Stimulated activated CD4-positive, alpha-beta T cell treated with anti-CD3 and anti-CD28 coated beads, Interleukin-1b, Interleukin-23, amount 100 ng/mL, for 4 hours (primary cell): ENCODE measurements around the gene PDK4.
"Not testable (repeated sequence)": the region's sequence is repeated elsewhere in the genome, so short reads cannot be mapped to it uniquely, and the experiment has no call there.

Source experiments
- DNase-seq, 2 donors: peaks; one replicate each; pipeline ENCODE4 v3.0.0-alpha.2; 2020; ENCODE audit warnings: low read depth in 2 of 2

PDK4 gene

GRCh38 chr7:95604811-95605210, 8.5 kb upstream of the PDK4 start:
- not testable (repeated sequence) for DNase-seq

DNA sequence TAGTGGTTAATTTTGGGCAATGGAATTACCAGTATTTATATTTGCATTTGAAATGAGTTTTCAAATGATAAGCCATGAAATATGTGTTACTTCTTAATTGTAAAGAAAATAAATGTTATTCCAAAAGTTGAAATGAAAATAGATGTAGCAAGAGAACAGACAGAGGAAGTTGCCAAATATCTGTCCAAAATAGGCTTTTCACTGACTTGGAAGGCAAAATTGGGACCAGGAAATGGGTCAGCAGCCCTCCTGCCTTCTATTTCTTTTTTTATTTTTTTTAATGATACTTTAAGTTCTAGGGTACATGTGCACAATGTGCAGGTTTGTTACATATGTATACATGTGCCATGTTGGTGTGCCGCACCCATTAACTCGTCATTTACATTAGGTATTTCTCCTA, 8.1 kb upstream of the PDK4 start:
- DNase-seq: not testable (repeated sequence)

DNA sequence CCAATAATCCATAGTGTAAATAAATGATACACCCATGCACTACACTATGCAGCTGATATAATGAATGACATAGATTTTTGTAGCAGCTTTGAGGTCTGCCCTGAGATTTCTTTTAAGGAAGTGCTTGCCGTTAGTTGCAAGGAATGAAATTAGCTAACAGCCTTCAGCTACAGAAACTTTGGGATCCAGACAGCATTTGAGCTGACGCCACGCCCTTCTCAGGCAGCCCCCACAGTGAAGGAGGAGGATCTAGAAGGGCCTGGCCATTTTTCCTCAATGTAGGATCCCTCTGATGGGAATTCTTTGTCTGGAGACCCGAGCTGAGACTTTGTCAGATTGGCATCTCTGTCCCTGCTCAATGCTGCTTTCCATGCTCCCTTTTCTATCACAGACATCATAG, 6.1 kb upstream of the PDK4 start:
- no peak for DNase-seq

- DNase-seq: no peak
Measured at GRCh38 chr7:95601316-95601715, 5.0 kb upstream of the PDK4 start.

DNA sequence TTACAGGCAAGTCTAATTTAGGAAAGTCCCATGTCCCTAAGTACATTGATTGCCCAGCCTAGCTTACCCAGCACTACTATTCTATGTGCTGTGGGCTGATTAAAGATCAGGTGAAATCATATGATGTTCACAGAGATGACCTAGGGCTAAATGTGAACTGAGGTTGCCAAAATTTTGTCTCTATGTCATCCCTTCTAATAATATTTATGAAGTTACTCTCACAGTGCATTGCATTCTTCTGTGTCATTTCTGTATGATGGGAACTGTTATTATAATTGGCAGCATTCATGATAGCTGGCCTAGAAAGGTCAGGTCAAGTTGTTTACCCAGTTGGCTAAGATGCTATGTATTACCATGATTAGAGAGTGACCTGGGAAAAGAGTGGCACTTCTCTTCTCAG, 2.8 kb upstream of the PDK4 start:
- DNase-seq: no peak

GRCh38 chr7:95598511-95598910, 2.2 kb upstream of the PDK4 start:
- no peak for DNase-seq

DNA sequence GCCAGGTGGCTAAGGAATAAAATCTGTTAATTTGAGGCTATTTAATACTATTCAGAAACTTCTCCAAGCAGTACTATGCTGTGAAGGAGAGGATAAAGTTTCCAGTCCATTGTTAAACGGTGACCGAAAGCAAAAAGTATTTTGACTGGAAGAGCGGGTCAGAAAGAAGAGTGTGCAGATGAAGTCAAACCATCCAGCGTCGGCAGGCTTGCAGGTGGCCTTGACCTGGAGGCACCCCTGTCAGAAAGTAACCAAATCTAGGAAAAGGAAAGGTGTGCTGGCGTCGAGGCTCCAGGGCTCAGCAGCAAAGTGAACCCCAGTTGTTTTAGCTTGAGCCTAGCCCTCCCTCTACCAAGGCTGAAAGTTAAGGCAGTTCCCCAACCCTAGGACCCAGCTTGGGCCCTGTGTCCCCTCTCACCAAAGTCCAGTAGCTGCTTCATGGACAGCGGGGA, 544 bp downstream of the PDK4 start:
- no peak for DNase-seq

DNA sequence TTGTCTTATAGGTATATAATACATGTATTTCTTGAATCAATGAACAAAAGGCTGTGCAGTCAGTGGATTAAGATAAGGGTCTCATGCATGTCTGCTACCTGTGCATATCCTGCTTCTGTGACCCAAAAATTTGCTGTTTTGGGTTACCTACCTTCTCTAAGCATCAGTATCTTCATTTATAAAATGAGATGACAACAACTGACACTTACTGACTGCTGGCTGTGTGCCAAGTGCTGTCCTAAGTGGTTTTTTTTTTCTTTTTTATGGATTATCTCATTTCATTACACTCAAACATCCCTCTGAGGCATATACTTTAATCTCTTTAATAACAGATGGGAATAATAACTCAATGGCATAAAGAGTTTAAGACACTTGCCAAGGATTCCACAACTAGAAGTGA, 2.1 kb downstream of the PDK4 start:
- no peak for DNase-seq

DNA sequence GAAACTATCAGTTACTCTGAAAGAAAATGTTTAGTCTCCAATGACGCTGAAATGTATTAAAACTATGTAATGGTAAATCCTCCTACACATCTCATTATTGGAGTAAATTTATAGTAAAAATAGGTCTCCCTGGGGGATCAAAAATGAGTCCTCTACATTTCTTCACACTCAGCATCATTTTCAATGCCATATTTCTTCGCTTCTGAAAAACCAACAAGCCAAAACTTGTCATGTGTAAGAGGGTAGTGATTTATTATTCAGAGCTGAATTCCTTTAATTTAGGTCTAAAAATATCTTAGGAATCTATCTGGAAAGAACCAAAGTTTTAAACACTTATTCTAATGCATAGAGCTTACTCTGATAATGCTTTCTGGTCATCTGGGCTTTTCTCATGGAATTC, 3.0 kb downstream of the PDK4 start:
- DNase-seq: no peak

DNA sequence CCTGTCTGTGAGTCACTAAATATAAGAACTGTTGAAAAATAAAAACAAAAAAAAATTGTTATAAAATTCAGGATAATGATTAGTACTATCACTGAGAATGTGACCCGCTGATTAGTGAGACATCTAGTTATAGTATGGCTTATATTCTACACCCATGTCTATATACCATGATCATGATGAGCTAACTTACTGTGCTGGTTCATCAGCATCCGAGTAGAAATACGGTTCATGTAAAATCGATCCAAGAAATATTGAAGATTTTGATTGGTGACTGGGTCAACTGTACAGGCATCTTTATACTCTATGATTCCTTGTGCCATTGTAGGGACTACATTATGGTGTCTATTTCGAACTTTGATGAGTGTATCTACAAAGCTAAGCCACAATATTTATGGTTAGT, 3.7 kb downstream of the PDK4 start:
- no peak for DNase-seq

DNA sequence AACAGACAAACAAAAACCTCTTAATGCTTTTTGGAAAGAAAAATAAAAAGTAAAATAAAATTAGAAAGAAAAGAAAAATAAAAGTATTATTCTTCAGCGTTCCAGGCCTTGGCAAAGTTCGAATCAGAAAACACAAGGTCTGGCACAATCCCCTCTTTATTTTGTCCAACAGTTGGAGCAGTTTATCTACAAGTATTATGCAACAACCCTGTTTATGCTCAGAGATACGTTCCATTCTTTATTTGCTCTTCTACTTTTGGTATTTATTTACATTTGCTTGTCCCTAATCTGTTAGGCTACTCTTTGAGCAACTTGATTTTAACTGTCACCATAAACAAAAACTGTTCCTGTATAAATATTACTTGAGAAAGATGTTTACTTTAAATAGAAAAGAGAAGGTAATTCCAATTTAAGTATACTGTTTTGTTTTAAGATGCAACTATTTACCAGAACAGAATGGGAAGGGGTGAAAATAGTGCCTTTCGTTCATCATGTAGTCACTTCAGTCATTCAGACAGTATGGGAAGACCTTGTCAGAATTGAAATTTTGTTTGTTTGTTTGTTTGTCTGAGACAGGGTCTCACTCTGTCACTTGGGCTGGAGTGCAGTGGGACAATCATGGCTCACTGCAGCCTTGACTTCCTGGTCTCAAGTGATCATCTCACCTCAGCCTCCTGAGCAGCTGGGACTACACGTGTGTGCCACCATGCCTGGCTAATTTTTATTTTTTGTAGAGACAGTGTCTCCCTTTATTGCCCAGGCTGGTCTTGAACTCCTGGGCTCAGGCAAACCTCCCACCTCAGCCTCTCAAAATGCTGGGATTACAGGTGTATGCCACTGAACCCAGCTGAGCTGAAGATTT, 5.7 kb downstream of the PDK4 start:
- DNase-seq: no peak

DNA sequence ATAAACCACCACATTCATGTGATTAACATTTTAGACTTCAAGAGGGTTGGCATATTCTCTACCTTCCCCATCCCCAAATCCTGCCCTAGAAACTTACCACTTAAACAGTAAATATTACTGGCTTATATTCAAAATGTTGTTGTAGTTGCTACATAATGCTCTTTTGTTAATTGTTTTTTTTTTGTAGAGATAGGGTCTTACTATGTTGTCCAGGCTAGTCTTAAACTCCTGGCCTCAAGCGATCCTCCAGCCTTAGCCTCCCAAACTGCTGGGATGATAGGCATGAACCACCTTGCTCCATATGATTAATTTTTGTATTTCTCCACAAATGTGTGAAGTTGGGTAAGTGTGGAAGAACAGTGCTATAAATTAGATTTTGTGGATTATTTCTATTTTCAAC, 6.5 kb downstream of the PDK4 start:
- no peak for DNase-seq

- no peak for DNase-seq
Measured at GRCh38 chr7:95589031-95589430, 7.3 kb downstream of the PDK4 start.

DNA sequence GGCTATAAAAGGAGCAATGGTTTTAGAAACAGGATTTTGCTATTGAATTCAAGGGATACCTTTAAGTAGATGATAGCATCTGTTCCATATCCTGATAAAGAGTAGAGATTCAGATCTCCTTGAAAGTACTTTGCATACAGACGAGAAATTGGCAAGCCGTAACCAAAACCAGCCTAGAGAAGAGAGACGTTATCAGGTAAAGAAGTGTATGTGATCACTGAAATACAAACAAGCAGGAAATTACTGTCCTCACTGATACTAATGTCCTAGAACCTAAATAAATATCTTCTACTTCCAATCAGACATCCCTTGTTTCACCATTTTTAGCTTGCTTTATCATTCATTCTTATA, 9.4 kb downstream of the PDK4 start:
- DNase-seq: no peak

DNA sequence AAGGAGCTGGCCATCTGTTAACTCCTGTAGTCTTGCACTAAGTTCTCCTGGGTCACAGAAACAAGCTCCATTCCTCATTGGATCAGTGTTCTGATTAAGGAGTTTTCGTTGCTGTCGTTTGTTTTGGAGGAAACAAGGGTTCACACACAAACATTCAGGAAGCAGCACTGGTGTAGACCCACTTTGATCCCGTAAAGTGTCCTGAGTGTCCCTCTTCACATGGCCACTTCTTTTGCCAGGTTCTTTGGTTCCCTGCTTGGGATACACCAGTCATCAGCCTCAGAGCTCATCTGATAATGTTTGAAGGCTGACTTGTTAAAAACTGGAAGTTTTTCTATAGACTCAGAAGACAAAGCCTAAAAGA, 10.9 kb downstream of the PDK4 start:
- no peak for DNase-seq

- no peak for DNase-seq
Measured at GRCh38 chr7:95584769-95585425, 11.4 kb downstream of the PDK4 start.

GRCh38 chr7:95583834-95584621, 12.3 kb downstream of the PDK4 start:
- DNase-seq: no peak

- no peak for DNase-seq
Measured at GRCh38 chr7:95582578-95583293, 13.6 kb downstream of the PDK4 start.

DNA sequence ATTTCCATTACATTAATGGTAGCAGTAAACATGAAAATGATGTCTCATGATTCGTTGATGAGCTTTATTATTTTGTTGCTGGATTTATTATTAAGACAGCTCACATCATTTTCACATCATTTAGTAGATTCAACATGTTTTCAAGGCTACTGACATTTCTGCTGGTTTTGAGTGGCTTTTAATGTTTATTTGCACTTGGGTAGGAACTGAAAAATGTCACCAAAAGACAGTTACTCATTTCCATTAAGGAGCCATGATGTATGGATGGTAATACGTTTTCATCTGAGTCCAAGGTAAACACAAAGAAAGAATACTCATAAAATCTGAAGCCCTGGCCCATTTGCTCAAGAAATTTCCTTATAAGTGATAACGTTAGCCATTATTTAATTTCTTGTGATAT, 14.8 kb downstream of the PDK4 start:
- no peak for DNase-seq

DNA sequence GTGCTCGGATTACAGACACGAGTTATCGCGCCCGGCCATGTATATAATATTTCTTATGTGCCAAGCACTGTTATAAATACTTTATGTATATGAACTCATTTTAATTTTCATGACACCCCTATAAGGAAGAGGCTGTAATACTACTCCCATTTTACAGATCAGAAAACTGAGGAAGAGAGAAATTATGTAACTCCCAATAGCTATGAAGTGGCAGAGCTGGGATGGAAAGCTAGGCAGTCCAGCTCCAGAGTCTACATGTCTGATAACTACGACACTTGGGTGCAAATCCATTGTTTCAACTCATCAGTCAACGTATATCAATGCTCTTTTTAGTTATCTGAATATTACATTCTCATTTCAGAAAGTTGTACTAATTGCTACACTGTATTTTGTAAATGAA, 17.0 kb downstream of the PDK4 start:
- DNase-seq: no peak

GRCh38 chr7:95578299-95578855, 17.9 kb downstream of the PDK4 start:
- DNase-seq: no peak

- DNase-seq: no peak
Measured at GRCh38 chr7:95577137-95577536, 19.2 kb downstream of the PDK4 start.
